ENCODE measurements around the gene GSAP.

Gene GSAP

DNA sequence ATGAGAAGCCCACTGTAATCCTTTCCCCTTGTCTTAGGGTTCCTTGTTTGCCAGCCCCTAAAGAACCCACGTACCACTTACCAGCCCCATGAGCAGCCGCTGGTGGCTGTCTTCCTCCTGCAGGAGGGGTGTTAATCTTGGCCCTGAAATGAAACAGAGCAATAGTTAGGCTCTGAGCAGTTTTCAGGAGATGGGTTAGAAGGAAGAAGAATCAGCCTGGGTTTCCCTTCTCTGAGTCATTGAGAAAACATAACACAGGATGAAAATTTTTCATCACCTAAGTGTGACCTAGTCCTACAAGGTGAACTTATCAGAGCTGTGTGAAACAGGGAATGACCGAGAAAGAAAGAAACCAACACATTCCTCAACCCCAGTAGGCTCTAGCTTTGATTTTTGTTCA lies 90.0 kb downstream of the GSAP start:
- DNase-seq, result no peak

DNA sequence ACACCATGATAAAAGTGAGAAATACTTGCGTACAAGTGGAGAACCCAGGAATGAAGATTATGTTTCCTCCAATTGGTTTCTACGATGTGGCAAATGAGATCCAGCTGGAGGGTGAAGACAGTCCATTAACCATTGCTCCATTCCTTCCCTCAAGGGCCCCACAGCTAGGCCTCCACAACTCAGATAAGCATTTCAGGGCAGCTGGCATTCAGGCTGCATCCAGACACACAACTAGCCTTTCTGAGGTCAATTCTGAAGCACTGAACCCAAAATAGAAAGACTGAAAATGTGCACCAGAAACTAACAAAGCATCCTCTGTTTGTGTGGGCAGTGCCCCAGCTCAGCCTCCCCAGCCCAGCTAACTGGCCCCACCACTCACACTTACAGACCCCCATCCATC lies 94.8 kb downstream of the GSAP start:
- no peak for DNase-seq

DNA sequence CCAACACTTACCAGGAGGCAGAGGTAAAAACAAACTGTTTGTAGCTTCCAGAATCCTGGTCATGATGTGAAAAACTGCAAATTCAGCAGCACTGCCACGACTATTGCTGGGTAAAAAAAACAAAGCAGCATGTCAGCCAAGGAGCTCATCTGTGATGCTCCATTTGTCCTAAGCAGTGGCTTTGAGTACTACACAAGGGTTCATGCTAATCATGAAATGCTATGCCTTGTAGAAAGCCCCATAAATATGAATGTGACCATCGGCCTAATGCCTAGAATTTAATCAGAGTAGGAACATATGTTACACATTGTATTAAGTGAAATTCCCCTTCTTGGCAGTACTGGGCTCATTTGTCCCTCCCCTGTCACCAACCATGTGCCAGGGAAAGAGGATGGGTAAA lies 95.4 kb downstream of the GSAP start:
- DNase-seq, result no peak

DNA sequence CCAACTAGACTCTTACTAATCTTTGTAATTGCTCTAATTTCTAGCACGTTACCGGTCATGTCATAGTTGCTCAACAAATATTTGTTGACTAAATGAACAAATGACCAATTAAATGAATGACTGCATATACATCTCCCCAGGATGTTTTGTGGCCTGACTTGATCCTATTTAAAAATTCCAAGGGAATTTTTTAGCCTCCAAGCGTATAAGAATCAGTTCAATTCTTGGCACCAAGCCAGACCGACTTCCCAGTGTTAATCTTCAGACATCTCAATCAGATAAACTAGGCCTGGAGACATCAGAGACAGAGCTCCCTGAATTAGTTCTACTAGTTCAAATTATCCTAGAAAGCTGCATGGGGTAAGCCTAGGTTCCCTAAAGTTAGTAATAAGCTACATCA lies 96.0 kb downstream of the GSAP start:
- DNase-seq, result no peak

DNA sequence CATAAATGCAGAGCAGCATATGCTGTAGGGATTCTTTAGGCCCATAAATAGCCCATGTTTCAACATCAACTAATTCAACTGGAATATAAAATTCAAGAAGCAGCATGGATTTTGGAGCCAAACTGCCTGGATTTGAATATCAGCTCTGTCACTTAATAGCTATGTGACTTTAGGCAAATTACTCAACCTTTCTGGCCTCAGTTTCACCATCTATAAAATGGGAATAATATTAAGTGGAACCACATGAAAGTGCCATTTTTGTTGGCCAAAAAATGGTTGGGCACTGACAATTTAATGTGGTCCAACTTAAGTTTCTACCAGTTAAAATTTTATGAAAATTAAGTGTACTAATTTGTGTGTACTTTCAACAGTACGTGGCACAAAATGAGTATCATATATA lies 98.1 kb downstream of the GSAP start:
- DNase-seq, result no peak

DNA sequence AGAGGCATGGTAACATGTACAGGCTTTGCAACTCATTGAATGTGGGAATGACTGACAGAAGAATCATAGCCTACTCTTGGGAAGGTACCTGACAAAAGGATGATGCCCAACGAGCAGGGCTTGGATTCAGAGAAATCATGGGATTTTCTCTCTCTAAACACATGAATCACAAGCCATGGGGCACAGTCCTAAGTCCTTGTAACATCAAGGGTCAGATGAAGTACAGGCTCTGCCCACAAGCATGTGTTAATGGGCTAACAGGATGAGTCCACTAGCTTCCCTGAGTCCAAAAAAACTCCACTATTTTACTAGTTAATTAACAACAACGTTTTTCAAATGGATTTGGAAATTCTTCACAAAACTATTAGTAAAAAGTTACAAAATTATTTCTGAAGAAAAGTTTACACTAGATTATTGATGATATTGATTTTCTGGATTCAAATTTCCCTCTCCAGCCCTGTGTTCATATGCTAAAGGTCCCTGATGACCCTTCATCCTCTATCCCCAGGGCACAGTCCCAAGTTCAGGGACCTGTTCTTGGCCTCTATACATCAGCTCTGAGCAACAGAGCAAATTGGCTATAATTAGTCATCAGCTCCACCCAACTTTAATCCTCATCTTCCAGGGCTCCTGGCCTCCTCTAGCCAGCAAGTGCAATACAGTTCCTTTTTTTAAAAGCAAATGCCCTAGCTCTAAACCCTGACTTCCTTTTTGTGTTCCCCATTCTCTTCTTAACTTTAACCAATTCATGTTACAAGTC lies 99.8 kb downstream of the GSAP start:
- DNase-seq, result no peak

DNA sequence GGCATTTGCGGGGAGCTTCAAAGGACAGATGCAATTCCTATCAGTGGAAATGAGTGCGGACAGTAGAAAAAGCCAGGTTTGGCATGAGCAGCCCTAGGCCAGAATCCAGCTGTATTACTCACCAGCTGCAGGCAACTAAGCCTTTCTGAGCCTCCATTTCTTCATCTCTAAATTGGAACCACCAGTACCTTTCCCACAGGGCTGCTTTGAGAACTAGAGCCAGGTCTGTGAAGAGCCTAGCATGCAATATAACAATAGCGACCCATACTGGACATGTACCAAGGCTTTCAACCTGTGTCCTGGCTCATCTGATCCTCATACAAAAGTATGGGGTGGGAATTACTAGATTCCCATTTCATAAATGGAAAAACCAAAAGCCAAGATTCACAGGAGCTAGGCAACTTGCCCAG lies 101.0 kb downstream of the GSAP start:
- no peak for DNase-seq

DNA sequence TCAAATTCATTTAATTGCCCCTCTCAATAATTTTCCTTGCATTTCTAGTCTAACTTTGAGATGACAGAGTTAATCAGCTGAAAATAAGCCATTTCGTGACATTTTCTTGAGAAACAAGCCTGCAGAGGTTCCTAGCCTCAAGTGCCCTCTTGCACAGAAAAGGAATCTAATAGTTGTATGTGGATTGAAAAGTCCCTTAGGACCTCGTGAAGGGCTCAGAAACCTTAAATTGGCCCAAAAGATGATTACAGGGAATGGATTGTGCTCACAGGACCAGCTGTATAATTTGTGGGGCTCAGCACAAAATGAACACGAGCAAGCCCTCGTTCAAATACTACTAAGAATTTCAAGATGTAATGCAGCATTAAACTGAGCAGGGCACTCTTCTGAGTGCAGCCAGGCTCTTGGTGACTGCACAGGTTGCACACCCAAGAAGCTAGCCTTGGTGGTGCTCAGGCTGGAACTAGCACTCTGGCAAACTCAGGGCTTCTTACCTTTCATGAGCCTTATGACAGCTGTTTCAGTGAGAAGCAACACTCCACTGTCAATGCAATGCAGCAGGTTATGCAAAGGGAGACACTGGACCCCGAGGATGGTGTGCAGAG lies 102.2 kb downstream of the GSAP start:
- DNase-seq, result no peak

DNA sequence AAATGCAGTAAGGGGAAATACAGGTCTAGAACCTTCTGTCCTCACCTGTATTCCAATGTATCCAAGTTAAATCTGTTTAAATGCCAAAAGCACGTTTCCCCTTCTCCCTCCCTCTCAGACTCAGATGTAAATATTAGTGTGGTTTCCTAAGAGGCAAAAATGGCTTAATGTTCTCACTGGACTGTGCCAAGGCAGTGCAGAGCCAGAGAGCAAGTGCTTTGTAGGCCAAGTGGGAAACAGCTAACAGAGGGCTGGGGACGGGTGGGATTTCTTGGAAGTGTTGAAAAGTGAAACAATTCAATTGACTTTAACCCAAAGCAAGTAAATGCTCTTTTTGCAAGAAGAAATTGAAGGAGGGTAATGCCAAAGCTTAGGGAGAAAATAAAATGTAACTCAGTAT lies 103.1 kb downstream of the GSAP start:
- no peak for DNase-seq

DNA sequence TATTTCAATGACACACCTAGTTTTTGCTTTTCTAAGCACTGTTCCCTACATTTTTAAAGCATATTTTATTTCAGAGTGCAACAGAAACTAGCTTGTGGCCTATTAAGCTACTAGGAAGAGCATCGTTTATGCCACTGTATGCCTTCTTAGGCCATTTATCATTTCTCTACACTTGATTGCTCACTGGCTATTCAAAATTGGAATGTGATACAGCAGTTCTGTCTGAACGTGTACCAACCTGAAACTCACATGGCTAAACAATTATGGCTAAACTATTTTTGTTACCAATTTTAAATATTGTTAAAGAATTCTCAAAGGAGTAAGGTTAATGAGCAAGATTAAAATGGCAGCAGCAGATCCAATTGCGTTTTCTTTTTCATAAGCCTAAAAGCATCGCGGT lies 105.2 kb downstream of the GSAP start:
- DNase-seq, result no peak

DNA sequence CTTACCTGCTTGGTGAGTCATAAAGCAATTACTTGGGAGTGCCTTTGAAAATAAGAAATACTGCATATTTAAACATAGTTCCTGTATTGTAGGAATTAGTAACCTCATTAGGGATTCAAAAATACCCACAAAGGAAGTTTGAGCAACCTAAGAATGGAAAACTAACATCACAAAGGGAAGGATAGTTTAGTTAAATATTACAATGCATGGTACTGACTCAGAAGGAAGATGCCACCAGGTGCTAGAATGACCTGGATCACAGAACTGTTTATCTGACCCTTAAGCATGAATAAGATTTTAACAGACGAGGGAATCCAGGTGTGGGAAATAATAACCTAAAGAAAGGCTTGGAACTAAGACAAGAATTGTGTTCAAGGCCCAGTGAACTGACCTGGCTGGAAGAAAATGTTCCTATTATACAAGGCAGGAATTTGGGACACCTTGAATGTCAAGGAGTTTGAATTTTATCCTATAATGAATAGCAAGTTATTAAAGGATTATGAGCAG lies 106.4 kb downstream of the GSAP start:
- no peak for DNase-seq

DNA sequence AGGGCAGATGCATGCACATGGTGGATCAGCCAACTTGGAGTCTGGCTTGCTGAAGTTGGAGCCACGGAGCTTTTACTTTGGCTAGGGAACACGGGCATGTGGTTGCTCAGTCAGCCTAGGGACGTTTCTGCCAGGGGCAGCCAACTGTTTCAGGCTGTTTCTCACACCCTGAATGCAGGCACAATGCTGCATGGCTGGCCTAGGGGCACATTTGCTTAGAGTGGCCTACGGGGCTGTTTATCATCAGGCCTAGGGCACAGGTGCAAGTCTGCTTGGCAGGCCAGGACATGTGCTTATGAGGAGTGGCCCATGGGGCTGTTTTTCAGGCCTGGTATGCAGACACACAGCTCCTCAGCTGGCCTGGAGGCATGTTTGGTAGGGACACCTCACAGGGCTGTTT lies 107.4 kb downstream of the GSAP start:
- no peak for DNase-seq

DNA sequence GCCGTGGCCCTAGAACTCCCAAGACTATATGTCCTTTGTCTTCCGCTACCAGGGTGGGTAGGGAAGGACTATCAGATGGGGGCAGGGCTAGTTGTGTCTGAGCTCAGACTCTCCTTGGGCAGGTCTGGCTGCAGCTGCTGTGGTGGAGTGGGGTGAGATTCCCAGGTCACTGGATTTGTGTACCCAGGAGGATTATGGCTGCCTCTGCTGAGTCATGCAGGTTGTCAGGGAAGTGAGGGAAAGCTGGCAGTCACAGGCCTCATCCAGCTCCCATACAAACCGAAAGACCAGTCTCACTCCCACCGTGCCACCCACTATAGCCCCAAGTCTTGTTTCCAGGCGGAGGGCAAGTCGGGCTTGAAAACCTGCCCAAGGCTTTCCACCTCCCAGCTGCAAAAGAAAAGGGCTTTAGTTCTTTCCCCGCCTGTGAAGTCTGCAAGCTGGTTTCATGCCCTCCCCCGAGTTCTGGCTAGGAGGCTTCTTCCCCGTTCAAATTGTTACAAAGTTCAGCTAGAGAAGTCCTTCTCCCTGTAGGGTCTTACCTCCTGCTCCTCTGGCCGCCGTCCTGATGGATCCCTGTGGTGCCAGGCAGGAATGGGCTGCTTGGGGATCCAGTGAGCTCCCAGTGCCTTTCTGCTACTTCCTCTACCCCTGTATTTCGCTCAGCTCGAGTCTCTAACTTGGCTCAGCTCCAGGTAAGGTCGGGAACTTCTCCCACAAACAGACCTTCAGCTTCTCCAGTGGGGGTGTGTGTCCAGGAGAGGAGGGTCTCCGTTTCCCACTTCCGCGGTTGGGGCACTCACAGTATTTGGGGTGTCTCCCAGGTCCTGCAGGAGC lies 109.7 kb downstream of the GSAP start:
- no peak for DNase-seq

DNA sequence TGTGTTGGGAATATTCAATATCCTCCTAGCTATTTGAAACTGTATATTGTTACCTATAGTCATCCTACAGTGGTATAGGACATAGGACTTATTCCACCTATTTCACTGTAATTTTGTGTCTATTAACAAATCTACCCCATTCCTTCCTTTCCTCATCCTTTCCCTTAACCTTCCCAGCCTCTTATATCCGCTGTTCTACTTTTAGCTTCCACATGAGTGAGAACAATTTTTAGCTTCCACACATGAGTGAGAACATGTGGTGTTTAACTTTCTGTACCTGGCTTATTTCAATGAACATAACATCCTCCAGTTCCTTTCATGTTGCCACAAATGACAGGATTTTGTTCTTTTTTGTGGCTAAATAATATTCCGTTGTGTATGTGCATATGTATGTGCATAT lies 120.6 kb downstream of the GSAP start:
- DNase-seq, result no peak

DNA sequence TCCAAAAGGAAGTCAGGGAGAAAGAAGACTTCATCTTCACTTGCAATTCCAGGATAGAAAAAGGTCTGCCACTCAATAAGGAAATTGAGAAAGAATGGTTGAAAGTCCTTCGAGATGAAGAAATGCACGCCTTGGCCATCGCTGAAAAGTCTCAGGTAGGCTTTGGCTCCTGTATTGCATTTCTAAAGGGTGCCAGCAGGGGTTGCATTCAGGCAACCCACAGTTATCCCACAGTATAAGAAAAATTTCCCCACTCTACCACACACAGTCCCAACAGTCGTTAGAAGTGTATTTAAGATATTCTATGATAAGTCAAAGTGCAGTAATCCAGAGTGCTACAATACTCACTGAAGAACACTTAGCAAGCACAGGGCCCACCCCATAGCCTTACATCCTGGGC lies 123.1 kb downstream of the GSAP start:
- no peak for DNase-seq

DNA sequence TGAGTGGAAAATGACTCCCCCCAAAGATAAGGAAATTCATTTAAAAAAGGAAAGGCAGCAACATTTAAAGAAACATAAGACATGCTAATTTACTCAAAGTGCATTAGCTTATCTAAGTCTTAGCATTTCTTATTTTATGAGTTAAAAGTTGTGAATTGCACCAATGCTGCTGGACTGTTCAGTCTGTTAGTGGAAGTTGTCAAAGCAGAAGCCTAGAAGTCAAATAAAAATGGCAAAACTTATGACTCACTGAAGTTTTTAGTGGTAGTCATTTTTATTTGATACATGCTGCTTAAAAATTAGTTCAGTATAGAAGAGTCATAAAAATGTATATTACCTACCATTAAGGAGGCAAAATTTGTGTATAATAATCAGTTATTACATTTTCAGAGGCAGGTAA lies 125.7 kb downstream of the GSAP start:
- DNase-seq, result no peak

DNA sequence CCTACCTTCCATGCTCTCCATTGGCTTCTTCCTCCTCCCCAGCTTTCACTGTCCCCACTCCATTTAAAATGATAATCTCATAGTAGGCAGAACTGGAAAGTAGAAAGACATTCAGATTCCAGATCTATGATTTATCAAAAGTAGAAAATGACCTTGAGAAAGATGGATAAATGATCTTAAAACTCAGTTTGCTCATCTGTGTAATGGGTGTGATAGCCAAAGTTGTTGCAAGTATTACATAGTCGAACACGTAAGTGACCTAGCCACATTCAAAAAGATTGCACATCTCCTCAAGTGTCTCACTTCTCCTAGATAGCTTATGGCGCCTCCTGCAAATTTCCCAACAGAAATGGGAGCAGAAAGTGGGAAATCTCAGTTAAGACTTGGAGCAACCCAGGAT lies 126.8 kb downstream of the GSAP start:
- DNase-seq, result no peak

DNA sequence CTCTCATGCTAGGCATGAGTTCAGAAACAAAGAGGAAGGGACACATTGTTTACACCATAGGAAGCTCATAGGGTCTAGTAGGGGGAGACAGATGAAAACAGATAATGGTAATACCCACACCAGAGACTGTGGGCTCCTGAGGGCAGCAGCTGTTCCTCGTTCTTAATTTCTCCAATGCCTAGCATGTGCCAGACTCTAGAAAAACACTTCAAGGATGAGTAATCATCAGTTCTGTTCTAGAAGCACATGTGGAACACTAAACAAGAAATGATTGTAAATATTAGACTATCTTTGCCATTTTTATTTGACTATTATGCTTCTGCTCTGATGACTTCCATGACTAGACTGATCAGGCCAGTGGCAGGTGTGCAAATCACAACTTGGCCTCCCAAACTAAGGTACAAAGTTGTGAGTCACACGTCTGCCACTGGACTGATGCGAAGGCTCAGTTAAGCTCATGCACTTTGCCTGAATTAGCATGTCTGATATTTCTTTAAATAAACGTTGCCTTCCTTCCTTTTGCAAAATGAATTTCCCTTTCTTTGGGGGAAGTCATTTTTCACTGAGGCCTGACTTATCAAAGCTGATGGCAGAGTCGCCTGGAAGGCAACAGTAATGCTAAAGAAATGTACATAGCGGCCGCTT lies 127.4 kb downstream of the GSAP start:
- DNase-seq, result no peak

DNA sequence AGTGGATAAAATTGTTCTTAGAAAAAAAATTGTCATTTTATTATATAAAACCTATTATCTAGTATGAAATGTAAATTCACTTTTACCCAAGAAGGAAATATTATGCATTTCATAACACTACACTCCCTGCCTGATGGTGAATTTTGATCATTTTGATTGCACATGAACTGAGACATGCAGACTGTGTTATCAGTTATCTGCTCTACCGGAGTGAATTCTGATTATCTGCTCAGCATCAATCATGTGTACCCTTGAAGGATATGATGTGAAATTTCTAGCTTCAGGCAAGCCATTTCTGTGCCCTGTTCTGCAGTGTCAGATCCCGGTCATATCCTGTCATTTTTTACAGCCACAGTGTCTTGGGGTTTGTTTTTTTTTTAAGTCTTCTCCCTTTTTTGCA lies 131.5 kb downstream of the GSAP start:
- DNase-seq, result no peak

DNA sequence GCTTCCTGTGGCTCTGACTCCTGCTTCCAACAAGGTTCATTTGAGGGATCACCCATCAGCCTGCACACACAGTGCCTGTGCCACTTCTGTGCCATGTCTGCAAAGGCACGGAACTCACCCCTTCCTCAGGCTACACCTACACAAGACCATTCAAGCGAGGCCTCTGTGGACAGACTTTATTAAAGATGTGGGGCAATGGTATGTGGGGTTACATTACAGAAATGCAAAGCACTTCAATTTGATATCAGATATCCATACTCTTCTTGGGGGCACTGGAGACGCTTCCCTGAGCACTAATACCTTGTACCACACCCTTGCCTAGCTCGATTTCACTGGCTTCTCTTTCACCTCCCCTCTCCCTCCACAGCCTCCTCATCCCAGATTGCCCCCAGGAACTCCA lies 132.1 kb downstream of the GSAP start:
- no peak for DNase-seq

DNA sequence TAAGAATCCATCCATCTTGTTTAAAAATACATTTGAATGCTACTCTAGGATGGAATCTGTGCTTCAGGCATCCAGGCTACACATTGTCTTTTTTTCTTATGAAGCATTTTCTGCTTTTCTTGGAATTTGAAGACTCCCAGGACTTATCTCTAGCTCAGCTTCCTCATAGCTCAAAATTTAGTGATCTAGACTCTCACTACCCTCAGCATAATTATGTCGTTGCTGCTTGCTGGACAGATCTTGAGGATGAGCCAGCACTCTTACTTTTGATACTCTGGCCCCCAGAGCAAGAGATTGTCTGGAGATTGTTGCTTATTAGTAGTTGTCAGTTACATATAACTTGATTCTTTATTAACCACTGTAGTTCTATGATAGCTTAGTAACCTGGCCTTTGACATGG lies 133.3 kb downstream of the GSAP start:
- no peak for DNase-seq

DNA sequence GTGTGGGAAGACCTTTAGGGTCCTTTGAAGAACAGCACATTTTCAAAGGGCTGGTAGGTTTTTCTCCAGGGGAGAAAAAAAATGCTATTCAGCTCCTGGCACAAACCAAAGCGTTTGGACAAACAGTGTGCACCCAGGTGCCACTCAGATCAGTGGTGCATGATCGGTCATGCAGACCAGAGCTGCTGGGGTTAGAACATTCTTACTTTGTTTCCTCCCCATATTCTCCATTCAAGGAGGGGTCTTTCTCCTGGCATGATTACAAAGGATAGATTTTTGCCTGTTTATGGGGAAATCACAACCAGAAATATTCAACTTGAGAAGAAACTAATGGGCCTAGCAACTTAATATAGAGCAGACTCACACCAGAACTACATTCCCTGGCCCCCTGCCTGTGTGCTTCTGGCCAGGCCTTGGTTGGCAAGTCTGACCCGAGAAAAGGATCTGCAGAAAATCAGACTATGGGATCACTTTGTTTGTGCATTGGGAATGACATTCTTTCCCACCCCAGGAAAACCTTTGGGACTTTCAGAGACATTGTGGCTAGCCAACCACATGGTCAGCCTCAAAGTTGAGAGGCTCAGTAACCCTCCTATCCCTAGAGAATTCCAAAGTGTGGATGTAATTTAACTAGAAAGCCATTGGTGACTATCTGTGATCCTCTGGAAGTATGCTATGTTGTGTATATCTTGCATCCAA lies 134.2 kb downstream of the GSAP start:
- no peak for DNase-seq

DNA sequence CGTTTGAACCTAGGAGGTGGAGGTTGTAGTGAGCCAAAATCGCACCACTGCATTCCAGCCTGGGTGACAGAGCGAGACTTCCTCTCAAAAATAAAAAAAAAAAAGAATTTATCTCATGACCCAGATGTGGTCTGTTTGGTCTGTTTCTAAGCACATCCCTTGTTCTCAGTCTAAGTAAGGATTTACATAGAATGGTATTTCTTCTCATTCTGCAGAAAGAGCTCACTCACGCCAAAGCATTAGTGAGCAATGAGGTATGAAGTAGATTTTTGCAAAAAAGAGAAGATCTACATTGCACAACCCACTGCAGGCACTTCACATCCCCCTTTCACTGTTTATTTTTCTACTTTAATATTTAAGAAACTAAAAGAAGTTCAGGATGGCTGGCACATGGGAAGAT lies 140.0 kb downstream of the GSAP start:
- no peak for DNase-seq
